ACC112 (cell line): ENCODE results near the gene CDH4.
"Not testable (repeated sequence)": the region's sequence is repeated elsewhere in the genome, so short reads cannot be mapped to it uniquely, and the experiment has no call there.

Experiments
- H2AFZ ChIP-seq: fragments of 200-600 bp; sonication (generic); one replicate; pipeline ENCODE4 v1.6.0; 2017; ENCODE audit warnings: antibody characterized with exemption, low read length; ENCODE audit not compliant: unreplicated experiment
- H3K27ac ChIP-seq: fragments of 200-600 bp; sonication (generic); 2 replicates; pipeline ENCODE4 v1.5.1; 2014; ENCODE audit warnings: low read depth, mild to moderate bottlenecking, antibody characterized with exemption, low read length, moderate library complexity
- H3K27me3 ChIP-seq: fragments of 200-600 bp; sonication (generic); 2 replicates; pipeline ENCODE4 v1.6.1; 2014; ENCODE audit warnings: mild to moderate bottlenecking, antibody characterized with exemption, low read length, moderate library complexity, mixed read lengths; ENCODE audit not compliant: insufficient read depth
- H3K36me3 ChIP-seq: fragments of 200-600 bp; sonication (generic); 2 replicates; pipeline ENCODE4 v1.6.1; 2016; ENCODE audit warnings: mild to moderate bottlenecking, antibody characterized with exemption, low read length, moderate library complexity, mixed read lengths; ENCODE audit not compliant: insufficient read depth
- H3K4me1 ChIP-seq: fragments of 200-600 bp; sonication (generic); one replicate; pipeline ENCODE4 v1.6.1; 2016; ENCODE audit warnings: low read length, mixed read lengths; ENCODE audit not compliant: insufficient read depth, unreplicated experiment, control insufficient read depth
- H3K4me3 ChIP-seq: fragments of 200-600 bp; sonication (generic); 2 replicates; pipeline ENCODE4 v1.5.1; 2014; ENCODE audit warnings: mild to moderate bottlenecking, low read depth, low read length
- H3K79me2 ChIP-seq: fragments of 200-600 bp; sonication (generic); one replicate; pipeline ENCODE4 v1.6.0; 2016; ENCODE audit warnings: low read length; ENCODE audit not compliant: control insufficient read depth, unreplicated experiment, insufficient read depth

Gene CDH4

DNA sequence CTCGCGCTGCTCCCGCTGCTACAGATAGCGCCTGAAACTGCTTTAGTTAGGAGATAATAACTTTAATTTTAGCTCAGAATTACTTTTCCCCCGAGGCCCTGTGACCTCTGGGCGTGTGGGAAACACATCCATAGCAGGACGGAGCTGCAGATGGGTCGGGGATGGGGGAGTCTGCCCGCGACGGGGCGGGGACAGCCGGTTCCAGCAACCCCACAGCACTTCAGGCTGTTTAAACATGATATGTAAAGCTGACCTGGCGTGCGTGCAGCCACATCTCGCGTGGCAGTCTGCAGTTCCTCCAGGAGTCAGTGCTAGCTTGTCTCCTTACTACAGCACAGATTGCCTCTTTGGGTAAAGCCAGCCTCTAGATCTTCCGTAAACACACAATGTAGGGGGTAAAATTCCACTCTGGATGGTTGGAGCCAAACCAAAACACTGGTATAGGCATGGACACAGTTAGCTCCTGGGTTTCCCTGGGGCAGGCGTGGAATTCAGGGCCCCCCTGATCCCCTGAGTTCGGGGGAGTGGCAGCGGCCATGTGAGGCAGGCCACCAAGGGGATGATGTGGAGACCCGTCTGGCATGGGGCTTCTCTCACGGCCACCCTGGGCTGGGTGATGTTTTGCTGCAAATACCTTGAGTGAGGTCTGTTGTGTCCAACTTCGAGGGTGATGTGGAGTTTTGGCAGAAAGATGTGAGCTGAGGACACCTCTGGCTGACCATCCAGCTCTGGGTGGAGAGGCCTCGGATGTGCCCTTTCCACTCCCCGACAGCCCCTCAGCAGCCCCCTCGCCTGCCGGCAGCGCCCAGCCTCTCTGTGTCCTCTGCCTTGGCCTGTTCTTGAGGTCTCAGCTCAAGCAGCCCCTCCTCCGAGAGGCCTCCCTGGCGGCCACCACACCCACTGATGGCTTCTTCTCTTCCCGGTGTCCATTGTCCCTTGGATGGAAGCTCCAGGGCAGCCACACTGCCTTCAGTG is 599.2 kb downstream of the CDH4 start:
- H3K4me3 ChIP-seq, result no peak overlapping the region
- H3K4me1 ChIP-seq, result no peaks in the 10 kb centered on the region
- H3K27ac ChIP-seq, result no peak overlapping the region
- no peaks in the 10 kb centered on the region for H3K36me3 ChIP-seq
- H2AFZ ChIP-seq, result no peak overlapping the region
- peaks cover 8% of the 10 kb centered on the region; the same call in 1 of the 2 replicates for H3K27me3 ChIP-seq
- no peaks in the 10 kb centered on the region for H3K79me2 ChIP-seq

- no peaks in the 10 kb centered on the region for H3K4me1 ChIP-seq
- no peak overlapping the region for H2AFZ ChIP-seq
- H3K4me3 ChIP-seq, result no peak overlapping the region
- H3K27me3 ChIP-seq, result peaks cover 8% of the 10 kb centered on the region; the same call in 1 of the 2 replicates
- H3K27ac ChIP-seq, result no peak overlapping the region
- no peaks in the 10 kb centered on the region for H3K36me3 ChIP-seq
- no peaks in the 10 kb centered on the region for H3K79me2 ChIP-seq
These were observed 600.4 kb downstream of the CDH4 start for GRCh38 chr20:61852268-61853072.

DNA sequence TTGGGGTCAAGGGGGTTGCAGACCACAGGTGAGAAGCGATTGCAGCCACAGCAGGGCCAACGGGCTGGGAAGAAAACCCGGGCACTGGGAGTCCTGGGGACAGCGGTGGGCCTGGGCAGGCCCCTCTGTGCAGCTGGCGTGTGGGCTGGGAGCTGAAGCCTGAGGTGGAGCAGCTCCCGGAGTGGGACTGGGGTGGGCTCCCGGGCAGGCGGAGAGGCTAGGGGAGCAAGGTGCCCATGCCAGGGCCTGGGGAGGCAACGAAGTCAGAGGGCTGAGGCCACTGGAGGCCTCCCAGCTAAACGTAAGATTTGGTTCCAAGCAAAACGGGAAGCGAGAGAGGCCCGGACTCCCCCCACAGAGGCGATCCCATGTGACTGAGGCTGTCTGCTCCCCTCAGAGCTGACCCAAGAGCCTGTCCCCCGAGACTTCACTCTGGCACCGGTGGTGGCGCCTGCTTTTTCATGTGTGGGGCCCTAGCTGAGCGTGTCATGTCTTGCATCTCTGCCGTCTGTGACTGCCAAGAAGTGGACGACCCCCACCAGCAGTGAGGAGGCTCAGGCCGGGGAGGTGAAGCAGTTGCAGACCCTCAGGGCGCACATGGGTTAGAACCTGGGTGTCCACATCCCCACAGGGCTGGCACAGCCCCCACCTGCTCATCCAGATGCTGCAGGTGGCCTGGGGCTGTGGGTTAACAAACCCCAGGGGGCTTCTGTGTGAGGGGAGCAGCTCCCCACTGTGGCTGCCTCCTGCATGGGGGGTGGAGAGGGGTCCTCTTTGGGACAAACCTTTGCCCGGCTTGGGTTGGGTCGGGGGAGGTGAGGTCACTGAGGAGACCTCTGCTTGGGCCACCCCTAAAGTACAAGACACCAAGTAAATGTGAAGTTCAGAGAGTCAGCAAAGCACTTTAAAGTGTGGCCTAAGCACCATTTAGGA is 601.3 kb downstream of the CDH4 start:
- peaks cover 8% of the 10 kb centered on the region; the same call in 1 of the 2 replicates for H3K27me3 ChIP-seq

GRCh38 chr20:61854538-61854937 is 602.5 kb downstream of the CDH4 start:
- peaks cover 13% of the 10 kb centered on the region; the same call in 1 of the 2 replicates for H3K27me3 ChIP-seq
- not testable (repeated sequence) for H2AFZ ChIP-seq, H3K27ac ChIP-seq, H3K4me1 ChIP-seq, H3K36me3 ChIP-seq, H3K79me2 ChIP-seq, H3K4me3 ChIP-seq

More for the DNA sequence above, 601.3 kb downstream of the CDH4 start:
- no peak overlapping the region for H3K4me3 ChIP-seq
- no peaks in the 10 kb centered on the region for H3K79me2 ChIP-seq
- no peaks in the 10 kb centered on the region for H3K4me1 ChIP-seq
- H3K27ac ChIP-seq, result no peak overlapping the region
- no peak overlapping the region for H2AFZ ChIP-seq
- no peaks in the 10 kb centered on the region for H3K36me3 ChIP-seq

DNA sequence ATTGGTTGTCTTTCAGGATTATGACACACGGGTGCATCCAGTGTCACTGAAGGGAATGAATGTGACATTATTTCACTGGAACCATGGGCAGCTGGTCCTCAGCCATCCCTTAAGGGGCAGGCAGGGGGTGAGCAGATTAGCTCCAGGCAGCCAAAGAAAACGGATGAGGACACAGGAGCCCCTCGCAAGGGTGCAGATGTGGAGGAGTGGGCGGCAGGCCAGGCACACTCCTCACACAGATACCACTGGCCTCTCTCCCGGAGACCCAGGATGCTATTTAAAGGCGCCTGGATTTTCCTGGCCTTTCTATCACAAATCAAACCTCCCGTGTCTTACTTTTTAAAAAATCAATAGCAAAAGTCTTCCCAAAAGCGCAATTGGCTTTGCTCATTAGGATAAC is 603.2 kb downstream of the CDH4 start:
- no peaks in the 10 kb centered on the region for H3K79me2 ChIP-seq
- no peak overlapping the region for H3K4me3 ChIP-seq
- H3K4me1 ChIP-seq, result no peaks in the 10 kb centered on the region
- H2AFZ ChIP-seq, result no peak overlapping the region
- peaks cover 14% of the 10 kb centered on the region; the same call in 1 of the 2 replicates for H3K27me3 ChIP-seq
- H3K36me3 ChIP-seq, result no peaks in the 10 kb centered on the region
- no peak overlapping the region for H3K27ac ChIP-seq

DNA sequence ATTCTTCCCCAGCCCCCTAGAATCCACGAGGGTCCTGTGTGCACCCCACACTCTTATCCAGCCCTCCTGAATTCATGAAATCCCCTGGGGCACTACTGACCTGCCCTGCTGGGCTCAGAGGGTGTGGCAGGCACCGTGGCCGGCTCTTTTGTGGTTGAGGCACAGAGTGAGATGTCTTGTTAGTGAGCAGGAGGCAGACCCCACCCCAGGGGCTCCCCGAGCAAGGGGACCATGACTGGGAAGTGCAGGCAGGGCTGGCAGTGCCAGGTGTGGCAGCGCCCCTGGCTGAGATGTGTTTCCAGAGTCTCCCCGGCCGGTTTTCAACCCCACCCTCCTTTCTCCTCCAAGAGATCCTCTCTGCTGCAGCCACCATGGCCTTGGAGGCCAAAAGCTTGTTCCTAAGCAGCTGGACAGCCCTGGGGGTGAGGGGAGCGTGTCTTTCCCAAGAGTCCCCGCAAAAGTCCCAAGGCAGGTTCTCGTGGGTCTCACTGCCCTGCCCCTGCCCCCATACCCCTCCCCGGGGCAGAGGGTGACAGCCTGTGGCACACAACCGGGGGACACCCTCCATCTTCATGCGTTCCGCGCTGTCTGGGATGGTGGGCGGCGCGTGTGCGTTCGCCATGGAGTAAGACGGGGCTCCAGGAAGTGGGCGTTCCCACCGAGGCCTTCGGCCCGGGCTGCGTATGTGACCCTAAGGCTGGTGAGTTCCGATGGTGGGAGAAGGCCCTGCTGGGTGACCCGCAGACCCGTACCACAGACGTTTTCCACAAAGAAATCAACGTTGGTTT is 604.8 kb downstream of the CDH4 start:
- Histone ChIP-seq H3K36me3 (no peaks in the 10 kb centered on the region), H3K4me1 (no peaks in the 10 kb centered on the region), H2AFZ (no peak overlapping the region), H3K79me2 (no peaks in the 10 kb centered on the region), H3K27ac (no peak overlapping the region), H3K27me3 (0 out of 2 replicates have a peak, but pooled peaks cover 6% of the 10 kb centered on the region), H3K4me3 (no peak overlapping the region)

GRCh38 chr20:61857414-61857775 is 605.3 kb downstream of the CDH4 start:
- no peak overlapping the region for H3K27ac ChIP-seq
- no peaks in the 10 kb centered on the region for H3K4me1 ChIP-seq
- H3K27me3 ChIP-seq, result 0 out of 2 replicates have a peak, but pooled peaks cover 6% of the 10 kb centered on the region
- no peak overlapping the region for H3K4me3 ChIP-seq
- no peaks in the 10 kb centered on the region for H3K79me2 ChIP-seq
- H3K36me3 ChIP-seq, result no peaks in the 10 kb centered on the region
- no peak overlapping the region for H2AFZ ChIP-seq

DNA sequence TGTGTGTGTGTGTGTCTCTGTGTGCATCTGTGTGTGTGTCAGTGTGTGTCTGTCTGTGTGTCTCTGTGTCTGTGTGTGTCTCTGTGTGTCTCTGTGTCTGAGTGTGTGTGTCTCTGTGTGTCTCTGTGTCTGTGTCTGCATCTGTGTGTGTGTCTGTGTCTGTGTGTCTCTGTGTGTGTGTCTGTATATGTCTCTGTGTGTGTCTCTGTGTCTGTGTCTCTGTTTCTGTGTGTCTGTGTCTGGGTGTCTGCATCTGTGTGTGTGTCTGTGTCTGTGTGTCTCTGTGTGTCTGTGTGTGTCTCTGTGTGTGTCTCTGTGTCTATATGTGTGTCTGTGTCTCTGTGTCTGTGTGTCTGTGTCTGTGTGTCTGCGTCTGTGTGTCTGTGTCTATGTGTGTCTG is 605.8 kb downstream of the CDH4 start:
- Histone ChIP-seq H3K4me3 (no peak overlapping the region), H3K79me2 (no peaks in the 10 kb centered on the region), H3K27me3 (0 out of 2 replicates have a peak, but pooled peaks cover 6% of the 10 kb centered on the region), H3K36me3 (no peaks in the 10 kb centered on the region), H2AFZ (no peak overlapping the region), H3K4me1 (no peaks in the 10 kb centered on the region), H3K27ac (no peak overlapping the region)

DNA sequence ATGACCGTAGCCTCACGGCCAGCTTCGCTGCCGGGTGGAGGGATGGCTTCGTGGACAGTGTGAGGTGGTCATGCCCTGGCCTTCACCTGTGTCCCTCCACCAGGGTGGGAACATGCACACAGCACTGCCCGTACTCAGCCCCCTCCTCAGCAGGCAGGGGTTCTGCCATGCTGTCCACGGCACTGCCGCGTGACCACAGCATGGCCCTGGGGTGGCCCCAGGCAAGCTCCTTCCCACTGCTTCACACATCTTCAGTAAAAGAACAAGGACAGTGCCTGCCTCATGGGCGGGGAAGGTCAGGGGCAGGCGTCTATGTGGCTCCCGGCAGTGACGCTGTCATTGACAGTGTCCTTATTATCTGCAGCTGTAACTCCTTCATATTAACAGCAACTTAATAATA is 607.7 kb downstream of the CDH4 start:
- Histone ChIP-seq H3K79me2 (no peaks in the 10 kb centered on the region), H3K27ac (no peak overlapping the region), H2AFZ (no peak overlapping the region), H3K4me3 (no peak overlapping the region), H3K4me1 (no peaks in the 10 kb centered on the region), H3K27me3 (0 out of 2 replicates have a peak, but pooled peaks cover 6% of the 10 kb centered on the region), H3K36me3 (no peaks in the 10 kb centered on the region)
